A673 (cell line): ENCODE results near the gene GDPD5.

Experiments
- CTCF ChIP-seq: fragments of 300-800, 200-600 bp; sonication (generic); conservative IDR thresholded peaks from 2 replicates; pipeline ENCODE4 v1.5.1; 2017; ENCODE audit warnings: low read depth, mild to moderate bottlenecking, antibody characterized with exemption, low read length, moderate library complexity, mixed read lengths
- EZH2 ChIP-seq: fragments of 200-600 bp; sonication (generic); IDR thresholded peaks from 2 replicates; pipeline ENCODE4 v1.6.1; 2017; ENCODE audit warnings: borderline replicate concordance, low read depth, mild to moderate bottlenecking, mixed read lengths, antibody characterized with exemption, low read length; ENCODE audit not compliant: poor library complexity, severe bottlenecking

- no peak for TF ChIP-seq CTCF
- TF ChIP-seq EZH2 = no peak
Measured at GRCh38 chr11:75556275-75556674, 30.5 kb upstream of the GDPD5 start.
